M059J (cell line): ENCODE data around the gene VWA5B1. TPM values are rescaled to one million over a fixed set of nuclear protein-coding genes. Genes with fewer than 3 reads are reported as not detected.

ENCODE experiments used
- DNase-seq: peaks from one replicate; pipeline ENCODE4 v3.0.0-alpha.2; 2012; ENCODE audit warnings: low read depth
- total RNA-seq: library from RNA; depleted of rRNA; stranded (reverse); fragments of >200 nt; shearing (Covaris generic); gene quantifications from 2 replicates; pipeline ENCODE4 v1.2.3, GENCODE V29; 2014; rRNA removed

Gene VWA5B1
- total RNA-seq, 1 experiment from 2014 or later: not detected

- DNase-seq: no peak
Observed at GRCh38 chr1:20385630-20386029, 95.0 kb downstream of the VWA5B1 start.

GRCh38 chr1:20386323-20387081, 95.8 kb downstream of the VWA5B1 start:
- no peak for DNase-seq

GRCh38 chr1:20389571-20389970, 98.9 kb downstream of the VWA5B1 start:
- no peak for DNase-seq

- DNase-seq: peak; percentile 62
Observed at GRCh38 chr1:20390589-20391331, 100.1 kb downstream of the VWA5B1 start.

- no peak for DNase-seq
Observed at GRCh38 chr1:20395255-20395654, 104.6 kb downstream of the VWA5B1 start.

GRCh38 chr1:20398744-20399143, 108.1 kb downstream of the VWA5B1 start:
- DNase-seq: no peak

GRCh38 chr1:20399196-20399595, 108.5 kb downstream of the VWA5B1 start:
- DNase-seq: no peak

- DNase-seq: peak; percentile 45
Observed at GRCh38 chr1:20399606-20400180, 109.0 kb downstream of the VWA5B1 start.

GRCh38 chr1:20400341-20401177, 109.9 kb downstream of the VWA5B1 start:
- peak; percentile 34 for DNase-seq

- no peak for DNase-seq
Observed at GRCh38 chr1:20401405-20402010, 110.8 kb downstream of the VWA5B1 start.

GRCh38 chr1:20402585-20403422, 112.1 kb downstream of the VWA5B1 start:
- no peak for DNase-seq

GRCh38 chr1:20403423-20404145, 112.9 kb downstream of the VWA5B1 start:
- DNase-seq: no peak

GRCh38 chr1:20404466-20404865, 113.8 kb downstream of the VWA5B1 start:
- DNase-seq: no peak

Other genes starting within 250 kb of the VWA5B1 start
- gene PLA2G5, start 220.7 kb upstream of the VWA5B1 start, total RNA-seq: 0.84 and 2.1 TPM in 2 replicates
- not detected in 2 replicates for gene PLA2G2D, start 171.3 kb upstream of the VWA5B1 start, total RNA-seq
- not detected in 2 replicates for gene PLA2G2F, start 151.6 kb upstream of the VWA5B1 start, total RNA-seq
- gene UBXN10, start 104.8 kb upstream of the VWA5B1 start, total RNA-seq: not detected in 2 replicates
- gene PLA2G2C, start 104.4 kb upstream of the VWA5B1 start, total RNA-seq: not detected in 2 replicates
- gene CAMK2N1, start 195.3 kb downstream of the VWA5B1 start, total RNA-seq: 5.2 and 7.2 TPM in 2 replicates
- gene MUL1, start 217.3 kb downstream of the VWA5B1 start, total RNA-seq: 38.3 and 48.8 TPM in 2 replicates